GM12874 (cell line): Measurements from ENCODE around the gene FRAT1.

Experiments used
- TF ChIP-seq, protein P1 (sequence below): IDR thresholded peaks from 2 replicates; pipeline ENCODE4 v1.5.1; 2011; ENCODE audit warnings: low read depth, mild to moderate bottlenecking, control low read depth, low read length, moderate library complexity; ENCODE audit not compliant: insufficient read depth

FRAT1 gene

GRCh38 chr10:97333601-97334369 is 14.7 kb downstream of the FRAT1 start:
- TF ChIP-seq, protein P1, sequence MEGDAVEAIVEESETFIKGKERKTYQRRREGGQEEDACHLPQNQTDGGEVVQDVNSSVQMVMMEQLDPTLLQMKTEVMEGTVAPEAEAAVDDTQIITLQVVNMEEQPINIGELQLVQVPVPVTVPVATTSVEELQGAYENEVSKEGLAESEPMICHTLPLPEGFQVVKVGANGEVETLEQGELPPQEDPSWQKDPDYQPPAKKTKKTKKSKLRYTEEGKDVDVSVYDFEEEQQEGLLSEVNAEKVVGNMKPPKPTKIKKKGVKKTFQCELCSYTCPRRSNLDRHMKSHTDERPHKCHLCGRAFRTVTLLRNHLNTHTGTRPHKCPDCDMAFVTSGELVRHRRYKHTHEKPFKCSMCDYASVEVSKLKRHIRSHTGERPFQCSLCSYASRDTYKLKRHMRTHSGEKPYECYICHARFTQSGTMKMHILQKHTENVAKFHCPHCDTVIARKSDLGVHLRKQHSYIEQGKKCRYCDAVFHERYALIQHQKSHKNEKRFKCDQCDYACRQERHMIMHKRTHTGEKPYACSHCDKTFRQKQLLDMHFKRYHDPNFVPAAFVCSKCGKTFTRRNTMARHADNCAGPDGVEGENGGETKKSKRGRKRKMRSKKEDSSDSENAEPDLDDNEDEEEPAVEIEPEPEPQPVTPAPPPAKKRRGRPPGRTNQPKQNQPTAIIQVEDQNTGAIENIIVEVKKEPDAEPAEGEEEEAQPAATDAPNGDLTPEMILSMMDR = no peak

- TF ChIP-seq, protein P1 = no peak
Measured at GRCh38 chr10:97334370-97335175, 15.5 kb downstream of the FRAT1 start, which contains the start of gene FRAT2. Gene FRAT2, minus strand, starts transcription at chr10:97334729. Its CDS starts 157 bp downstream, at chr10:97334572.

GRCh38 chr10:97335188-97335619 is 16.1 kb downstream of the FRAT1 start:
- TF ChIP-seq, protein P1 = no peak

DNA sequence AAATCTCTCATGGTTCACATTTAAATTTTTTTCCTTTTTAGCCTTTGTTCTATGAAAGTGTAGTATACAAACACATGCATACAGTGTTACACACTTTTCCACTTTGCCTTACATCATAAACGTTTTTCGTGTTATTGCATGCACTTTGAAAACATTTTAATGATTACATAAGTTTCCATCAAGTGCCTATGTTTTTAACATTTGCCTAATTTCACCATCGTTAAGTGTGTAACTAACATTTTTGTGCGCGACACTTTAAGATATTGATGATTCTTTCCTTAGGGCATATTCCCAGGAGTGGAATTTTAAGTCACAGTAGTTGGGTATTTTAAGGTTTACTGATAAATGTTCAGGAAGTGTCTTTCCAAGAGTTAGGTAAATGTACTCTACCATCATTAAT is 16.9 kb downstream of the FRAT1 start:
- TF ChIP-seq, protein P1 = no peak

GRCh38 chr10:97336446-97336845 is 17.4 kb downstream of the FRAT1 start:
- TF ChIP-seq, protein P1 = no peak

- TF ChIP-seq, protein P1 = no peak
Measured at GRCh38 chr10:97336942-97337831, 18.1 kb downstream of the FRAT1 start.
